Measurements from ENCODE around the gene FFAR3. TPM values are rescaled to one million over a fixed set of nuclear protein-coding genes. Genes with fewer than 3 reads are reported as not detected.
A peak's percentile ranks its signal among the peaks of the same experiment; 100 is the strongest.

The FFAR3 gene
- under 1 TPM in 5 of 12 donors, not detected in 7; 0.09 to 0.32 (median 0.13) TPM for polyA plus RNA-seq (ENCODE audit: insufficient read length in 12 of 12)
- long read RNA-seq, donor 1, result 0 reads
- long read RNA-seq, donor 2, result 0 reads
- long read RNA-seq, donor 3, result 0 reads
- long read RNA-seq, donor 4, result 0 reads
- long read RNA-seq, donor 5, result 0 reads
- long read RNA-seq, donor 6, result 0 reads
- long read RNA-seq, donor 7, result 0 reads
- long read RNA-seq, donor 8, result 0 reads
- long read RNA-seq, donor 9, result 0 reads
- long read RNA-seq, donor 10, result 0 reads
- long read RNA-seq, donor 11, result 0 reads

GRCh38 chr19:35357867-35358573 lies at the start of gene FFAR3:
TSS of gene FFAR3 (plus strand) at chr19:35358460. CDS start at chr19:35358891, 431 bp downstream.
- no peak for DNase-seq

DNA sequence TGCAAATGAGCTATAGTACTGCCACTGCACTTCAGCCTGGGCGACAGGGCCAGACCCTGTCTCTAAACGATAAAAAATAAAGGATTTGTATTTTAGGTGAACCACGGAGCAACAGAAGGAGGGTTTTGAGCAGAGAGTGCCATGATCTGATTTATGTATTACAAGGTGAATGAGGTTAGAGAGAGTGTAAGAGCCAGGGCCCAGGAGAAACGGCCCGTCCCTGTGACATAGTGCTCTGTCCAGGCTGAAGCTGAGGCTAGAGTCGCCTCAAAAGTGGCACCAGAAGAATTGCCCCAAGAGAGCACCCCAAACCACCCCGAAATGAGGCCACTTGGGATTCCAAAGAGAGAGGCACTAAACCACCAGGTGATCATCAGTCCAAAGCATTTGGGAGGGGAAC lies 49.4 kb upstream of the FFAR3 start:
- DNase-seq, result no peak

DNA sequence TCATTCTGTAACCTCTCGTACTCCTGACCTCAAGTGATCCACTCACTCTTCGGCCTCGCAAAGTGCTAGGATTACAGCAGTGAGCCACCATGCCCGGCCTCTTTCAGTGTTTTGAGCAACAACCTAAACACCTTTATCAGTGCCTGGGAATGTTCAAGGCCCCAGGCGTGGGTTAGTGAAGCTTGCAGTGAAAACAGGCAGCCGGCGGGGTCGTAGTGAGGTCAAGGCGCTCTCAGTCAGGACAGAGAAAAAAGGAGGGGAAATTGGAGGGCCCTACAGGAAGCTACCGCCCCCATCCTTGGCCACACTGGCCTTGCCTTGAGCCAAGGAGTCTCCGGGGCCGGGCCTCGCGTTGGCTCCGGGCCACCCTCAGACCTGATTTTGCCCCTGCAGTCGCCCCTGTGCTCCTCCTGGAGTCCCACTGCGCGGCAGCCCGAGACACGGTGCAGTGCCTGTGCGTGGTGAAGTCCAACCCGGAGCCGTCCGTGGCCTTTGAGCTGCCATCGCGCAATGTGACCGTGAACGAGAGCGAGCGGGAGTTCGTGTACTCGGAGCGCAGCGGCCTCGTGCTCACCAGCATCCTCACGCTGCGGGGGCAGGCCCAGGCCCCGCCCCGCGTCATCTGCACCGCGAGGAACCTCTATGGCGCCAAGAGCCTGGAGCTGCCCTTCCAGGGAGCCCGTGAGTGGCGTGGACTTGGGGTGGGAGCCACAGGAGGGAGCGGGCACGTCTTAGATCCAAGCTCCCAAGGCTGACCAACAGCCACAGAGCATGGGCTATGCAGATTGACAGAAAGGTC lies 48.6 kb upstream of the FFAR3 start:
- DNase-seq, result peak; percentile 47

DNA sequence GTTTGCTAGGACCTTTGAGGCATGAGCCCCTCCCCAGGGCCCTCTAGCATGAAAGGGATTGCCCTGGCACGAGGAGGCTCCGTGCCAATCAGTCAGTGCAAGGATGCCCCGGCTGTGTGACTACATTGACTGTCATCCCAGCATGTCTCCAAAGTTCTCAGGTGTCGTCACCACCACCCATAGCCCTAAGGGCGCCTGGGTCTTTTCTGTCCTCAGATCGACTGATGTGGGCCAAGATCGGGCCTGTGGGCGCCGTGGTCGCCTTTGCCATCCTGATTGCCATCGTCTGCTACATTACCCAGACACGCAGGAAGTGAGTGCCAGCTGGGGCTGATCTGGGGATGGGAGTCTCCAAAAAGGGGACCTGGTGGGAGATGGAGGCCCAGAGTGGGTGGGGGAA lies 47.9 kb upstream of the FFAR3 start:
- no peak for DNase-seq

- DNase-seq, result no peak
These were observed 47.3 kb upstream of the FFAR3 start for GRCh38 chr19:35310811-35311465.

GRCh38 chr19:35311901-35312665 lies 46.2 kb upstream of the FFAR3 start:
- DNase-seq, result no peak

DNA sequence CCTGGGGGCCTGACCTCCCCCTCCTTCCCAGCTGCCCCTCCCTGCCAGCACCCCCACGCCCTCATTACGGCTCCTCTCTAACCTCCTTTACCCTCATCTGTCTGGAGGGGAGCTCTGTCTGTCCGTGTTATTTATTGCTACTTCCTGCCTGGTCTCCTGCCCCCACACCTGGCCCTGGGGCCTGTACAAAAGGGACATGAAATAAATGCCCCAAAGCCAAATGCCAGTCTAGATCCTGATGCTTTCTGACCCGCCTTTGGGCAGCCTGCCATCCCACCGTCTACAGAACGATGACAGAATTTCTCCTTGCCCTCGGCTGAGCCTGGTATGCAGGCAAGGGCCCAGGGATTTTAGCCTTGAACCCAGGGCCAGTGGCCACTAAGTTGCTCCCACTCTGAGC lies 44.7 kb upstream of the FFAR3 start:
- no peak for DNase-seq

DNA sequence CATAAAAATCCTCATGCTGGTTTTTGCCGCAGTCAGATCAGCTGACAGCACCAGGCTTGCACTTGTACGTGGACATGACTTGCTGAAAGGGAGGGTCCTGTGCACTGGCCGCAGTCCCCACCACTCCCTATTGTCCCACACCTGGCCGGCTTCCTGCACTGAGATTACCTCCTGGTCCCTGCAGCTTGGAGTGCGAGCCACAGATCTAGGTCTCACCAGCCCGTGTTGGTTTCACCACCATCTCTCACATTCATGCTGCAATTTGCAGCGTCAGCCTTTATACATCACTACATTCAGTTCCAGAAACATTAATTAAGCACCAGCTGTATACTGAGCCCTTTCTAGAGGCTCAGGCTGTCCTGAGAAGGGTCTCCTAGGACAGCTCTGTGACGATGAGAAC lies 44.2 kb upstream of the FFAR3 start:
- DNase-seq, result no peak

DNA sequence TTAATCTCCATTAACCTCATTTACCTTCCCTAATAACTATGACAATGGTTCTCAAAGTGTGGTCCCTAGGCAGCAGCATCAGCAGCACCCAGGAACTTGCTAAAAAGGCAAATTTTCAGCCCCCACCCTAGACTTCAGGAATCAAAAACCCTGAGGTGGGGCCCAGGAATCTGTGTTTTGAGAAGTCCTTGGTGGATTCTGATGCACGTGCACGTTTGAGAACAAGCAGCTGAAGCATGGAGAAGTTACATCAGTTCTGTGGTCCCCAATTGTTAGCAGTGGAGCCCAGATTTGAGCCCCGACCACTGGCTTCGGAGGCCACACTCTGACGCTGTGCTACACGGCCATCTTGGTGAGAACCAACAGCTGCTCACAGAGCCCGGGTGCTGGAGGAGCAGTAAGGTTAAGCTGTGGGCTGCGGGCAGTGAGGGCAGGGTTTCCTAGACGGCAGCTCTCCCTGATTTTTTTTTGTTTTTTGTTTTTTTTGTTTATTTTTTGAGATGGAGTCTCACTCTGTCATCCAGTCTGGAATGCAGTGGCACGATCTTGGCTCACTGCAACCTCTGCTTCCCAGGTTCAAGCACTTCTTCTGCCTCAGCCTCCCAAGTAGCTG lies 43.3 kb upstream of the FFAR3 start:
- DNase-seq, result no peak

DNA sequence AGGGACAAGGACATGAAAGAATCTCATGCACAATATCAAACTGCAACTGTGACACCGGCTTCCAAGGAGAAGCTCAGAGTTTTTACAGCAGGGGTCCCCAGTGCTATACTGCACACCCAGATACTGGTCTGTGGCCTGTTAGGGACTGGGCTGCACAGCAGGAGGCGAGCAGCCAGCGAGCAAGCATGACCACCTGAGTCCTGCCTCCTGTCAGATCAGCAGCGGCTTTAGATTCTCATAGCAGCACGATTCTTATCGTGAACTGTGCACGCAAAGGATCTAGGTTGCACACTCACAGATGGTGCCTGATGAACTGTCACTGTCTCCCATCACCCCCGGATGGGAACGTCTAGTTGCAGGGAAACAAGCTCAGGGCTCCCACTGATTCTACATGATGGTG lies 42.4 kb upstream of the FFAR3 start:
- DNase-seq, result no peak

GRCh38 chr19:35316560-35316959 lies 41.7 kb upstream of the FFAR3 start:
- no peak for DNase-seq

DNA sequence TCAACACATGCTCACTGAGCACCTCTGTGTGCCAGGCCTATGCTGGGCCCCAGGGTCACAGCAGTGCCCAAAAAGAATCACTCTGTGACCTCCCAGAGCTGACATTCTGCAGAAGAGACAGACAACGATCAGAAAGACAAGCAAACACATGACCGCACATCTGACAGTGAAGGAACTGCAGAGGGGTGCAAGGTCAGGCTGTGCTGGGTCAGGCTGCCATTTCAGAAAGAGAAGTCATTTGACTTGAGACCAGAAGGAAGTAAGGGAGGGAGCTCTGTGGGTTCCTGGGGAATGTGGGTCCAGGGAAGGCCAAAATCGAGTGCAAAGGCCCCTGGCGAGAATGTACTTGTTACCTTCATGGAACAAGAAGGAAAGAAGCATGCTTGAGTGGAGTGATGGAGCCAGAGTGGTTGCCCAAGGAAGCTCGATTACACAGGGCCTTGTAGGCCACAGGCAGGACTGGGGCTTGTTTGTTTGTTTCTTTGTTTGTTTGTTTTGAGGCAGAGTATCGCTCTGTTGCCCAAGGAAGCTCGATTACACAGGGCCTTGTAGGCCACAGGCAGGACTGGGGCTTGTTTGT lies 40.7 kb upstream of the FFAR3 start:
- DNase-seq, result no peak

DNA sequence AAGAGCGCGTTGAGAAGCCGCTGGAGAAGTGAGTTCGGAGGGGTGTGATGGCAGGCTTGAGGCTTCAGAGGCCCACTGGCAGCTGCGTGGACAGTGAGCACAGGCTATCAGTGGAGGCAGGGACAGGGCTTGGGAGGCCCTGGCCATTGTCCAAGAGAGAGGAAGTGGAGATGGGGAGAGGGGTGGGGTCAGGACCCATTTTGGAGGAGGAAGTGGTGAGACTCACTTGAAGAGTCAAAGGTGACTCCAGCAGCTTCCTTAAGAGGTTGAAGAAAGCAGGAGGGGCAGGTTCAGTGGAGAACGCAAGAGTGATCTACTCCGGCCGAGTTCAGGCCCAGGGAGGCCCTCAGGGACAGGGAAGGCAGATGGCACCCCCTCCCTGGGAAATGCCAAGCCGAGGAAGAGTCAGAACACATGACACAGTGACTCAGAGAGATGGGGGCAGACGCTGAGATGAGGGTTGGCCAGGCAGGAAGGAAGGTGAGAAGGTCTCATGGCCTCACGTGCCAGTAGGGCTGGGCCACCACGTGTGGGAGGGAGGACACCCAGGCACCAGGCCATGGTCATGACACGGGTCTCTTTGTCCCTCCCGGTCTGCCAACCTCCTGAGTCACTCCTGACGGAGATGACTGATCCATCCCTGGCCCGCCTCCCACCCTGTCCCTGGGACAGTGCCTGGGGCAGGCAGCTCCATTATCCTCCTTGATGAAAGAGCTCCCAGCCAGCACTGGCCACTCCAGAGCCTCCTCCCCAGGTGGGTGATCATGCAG lies 39.4 kb upstream of the FFAR3 start:
- no peak for DNase-seq

GRCh38 chr19:35320065-35320713 lies 38.1 kb upstream of the FFAR3 start:
- no peak for DNase-seq

GRCh38 chr19:35321291-35321690 lies 37.0 kb upstream of the FFAR3 start:
- DNase-seq, result no peak

- DNase-seq, result no peak
These were observed 36.2 kb upstream of the FFAR3 start for GRCh38 chr19:35322014-35322413.

- no peak for DNase-seq
These were observed 30.6 kb upstream of the FFAR3 start for GRCh38 chr19:35327642-35328041.

GRCh38 chr19:35328851-35329285 lies 29.4 kb upstream of the FFAR3 start, which contains the start of gene CD22:
TSS of gene CD22 (plus strand) at chr19:35329187. CDS start at chr19:35332041, 2,854 bp downstream.
- no peak for DNase-seq

DNA sequence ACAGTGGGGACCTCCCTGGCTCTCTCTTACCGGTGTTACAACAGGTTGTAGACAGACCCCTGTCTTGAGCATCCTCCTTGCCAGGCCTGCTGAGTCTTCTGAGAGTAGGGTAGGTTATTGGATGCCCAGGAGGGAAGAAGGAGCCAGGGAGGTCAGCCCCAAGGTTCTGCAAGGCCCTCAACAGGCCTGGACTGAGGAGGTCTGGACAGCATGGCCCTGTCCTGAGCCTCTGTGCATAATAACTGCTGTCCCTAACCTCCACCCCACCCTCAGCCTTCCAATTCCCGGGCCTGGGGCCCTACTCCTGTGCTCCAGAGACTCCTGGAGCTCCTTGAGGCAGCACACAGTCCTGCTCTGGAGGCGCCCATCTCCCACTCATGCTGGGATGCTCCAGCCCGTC lies 28.9 kb upstream of the FFAR3 start:
- DNase-seq, result no peak
